ENCODE results near the gene TIMM44.
A peak's percentile ranks its signal among the peaks of the same experiment; 100 is the strongest.
"Not testable (repeated sequence)": the region's sequence is repeated elsewhere in the genome, so short reads cannot be mapped to it uniquely, and the experiment has no call there.

The TIMM44 gene

DNA sequence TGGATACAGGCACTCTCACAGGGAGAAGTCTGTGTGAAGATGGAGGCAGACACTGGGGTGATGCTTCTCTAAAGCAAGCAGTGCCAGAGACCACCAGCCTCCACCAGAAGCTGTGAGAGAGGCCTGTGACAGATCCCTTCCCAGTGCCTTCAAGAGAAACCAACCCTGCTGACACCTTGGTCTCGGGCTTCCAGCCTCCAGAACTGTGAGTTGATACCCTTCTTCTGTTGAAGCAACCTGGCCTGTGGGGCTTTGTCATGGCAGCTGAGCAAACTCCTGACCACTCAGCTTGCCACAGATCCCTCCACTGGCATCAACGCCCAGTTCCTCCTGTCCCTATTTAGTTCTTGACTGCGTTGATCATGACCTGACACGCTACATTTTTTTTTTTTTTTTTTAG, 33.0 kb upstream of the TIMM44 start:
- DNase-seq: no peak

DNA sequence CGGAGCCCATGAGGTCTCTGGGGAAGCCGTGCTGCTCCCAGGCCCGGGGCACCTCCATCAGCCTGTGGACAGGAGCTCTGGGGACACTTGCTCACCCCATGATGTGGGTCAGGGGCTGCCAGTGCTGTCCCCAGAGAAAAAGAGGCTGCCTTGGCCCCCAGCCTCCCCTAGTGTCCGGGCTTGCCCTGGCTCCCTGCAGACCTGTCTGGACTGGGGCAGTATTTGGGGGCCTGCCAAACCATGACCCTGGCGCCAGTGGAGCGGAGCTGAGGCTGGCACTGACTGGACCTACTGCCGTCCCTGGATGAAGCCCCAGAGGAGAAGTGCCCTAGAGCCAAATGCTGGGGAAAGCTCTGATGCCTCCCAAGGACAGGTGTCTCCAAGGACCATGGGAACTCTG, 31.6 kb upstream of the TIMM44 start:
- no peak for DNase-seq

DNA sequence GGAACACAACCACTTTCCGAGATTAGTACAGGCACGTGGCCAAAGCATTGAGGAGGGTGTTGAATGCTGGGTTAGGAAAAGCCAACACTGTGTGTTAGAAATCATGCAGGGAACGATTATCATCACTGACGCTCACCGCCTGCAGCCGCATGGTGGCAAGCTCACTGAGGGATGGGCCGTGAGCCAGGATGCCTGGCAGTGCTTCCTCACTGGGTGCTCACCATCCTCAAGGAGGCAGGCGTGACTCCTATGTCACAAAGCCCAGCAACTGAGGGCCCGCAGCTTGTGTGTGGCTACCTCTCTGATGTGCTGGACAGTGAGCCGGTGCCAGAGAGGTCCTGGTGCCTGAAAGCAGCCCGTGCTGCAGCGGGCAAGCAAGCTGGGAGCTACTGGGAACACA, 30.4 kb upstream of the TIMM44 start:
- no peak for DNase-seq

DNA sequence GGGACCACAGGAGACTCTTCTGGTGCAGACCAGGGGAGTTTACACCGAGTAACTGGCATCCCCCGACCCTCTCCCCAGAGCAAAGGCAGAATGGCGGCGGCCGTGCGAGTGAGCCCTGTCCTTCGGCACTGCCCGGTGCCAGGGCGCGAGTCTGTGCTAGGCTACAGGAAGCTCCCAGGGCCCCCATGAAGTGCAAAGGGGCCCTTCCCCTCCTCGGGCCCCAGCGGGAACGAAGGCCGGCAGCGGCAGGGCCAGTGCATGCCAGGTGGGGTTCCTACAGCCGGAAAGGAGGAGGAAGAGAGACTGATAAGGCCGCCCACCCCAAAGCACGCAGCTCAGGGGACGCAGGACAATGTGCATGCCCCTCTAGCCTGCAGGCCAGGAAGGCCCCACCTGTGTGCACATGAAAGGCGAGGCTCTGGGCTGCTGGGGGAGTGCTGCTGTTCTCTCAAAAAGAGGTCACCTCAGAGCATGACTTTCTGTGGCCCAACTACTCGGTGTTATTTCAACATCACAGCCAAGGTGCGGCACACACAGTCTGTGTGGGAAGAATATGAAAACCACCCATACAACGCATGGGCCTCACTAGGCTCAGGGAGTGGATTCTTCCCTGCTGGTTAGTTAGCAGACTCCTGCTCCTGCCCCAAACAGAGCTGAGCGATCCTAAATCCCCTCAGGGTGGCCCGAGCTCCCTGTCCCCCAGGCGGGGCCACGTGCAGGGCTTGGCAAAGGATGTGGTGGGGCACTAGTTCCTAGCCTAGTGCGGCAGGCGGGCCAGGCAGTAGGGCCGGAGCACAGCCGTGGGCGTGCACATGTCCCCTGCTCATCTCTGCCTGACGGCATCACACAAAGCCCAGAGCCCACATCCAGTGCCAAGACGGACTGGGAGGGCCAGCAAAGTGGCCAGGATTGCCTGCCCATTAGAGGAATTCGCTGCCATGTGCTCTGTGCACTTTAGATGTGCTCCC, 28.4 kb upstream of the TIMM44 start:
- DNase-seq: no peak

DNA sequence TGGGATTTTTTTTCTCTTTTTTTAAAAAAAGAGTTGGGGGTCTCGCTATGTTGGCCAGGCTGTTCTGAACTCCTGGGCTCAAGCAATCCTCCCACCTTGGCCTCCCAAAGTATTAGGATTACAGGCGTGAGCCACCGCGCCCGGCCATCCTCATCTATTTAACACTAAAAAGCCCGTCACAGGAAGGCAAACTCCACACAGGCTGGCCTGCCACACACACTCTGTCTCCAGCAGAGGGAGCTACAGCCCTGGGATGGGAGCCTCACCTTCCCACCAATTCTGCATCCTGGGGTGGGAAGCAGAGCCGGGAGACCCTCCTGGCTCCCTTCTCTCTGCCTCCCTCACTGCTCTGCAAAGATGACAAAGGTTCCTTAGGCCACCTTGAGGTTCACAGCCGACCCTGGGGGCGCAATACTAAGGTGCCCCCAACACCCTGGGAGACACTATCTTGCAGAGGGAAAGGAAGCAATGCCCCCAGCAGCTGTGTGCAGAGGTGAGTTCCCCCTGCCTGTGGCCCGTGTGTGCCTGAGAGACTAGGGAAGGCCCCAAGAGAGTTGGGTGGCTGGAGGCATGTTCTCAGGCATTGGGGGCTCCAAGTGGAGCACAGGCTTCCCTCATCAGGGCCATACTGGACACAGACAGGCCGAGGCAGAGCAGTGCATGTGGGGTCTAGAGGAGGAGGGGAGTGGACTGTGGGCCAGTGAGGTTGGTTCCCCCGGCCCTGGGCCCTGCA, 27.4 kb upstream of the TIMM44 start:
- DNase-seq: no peak

DNA sequence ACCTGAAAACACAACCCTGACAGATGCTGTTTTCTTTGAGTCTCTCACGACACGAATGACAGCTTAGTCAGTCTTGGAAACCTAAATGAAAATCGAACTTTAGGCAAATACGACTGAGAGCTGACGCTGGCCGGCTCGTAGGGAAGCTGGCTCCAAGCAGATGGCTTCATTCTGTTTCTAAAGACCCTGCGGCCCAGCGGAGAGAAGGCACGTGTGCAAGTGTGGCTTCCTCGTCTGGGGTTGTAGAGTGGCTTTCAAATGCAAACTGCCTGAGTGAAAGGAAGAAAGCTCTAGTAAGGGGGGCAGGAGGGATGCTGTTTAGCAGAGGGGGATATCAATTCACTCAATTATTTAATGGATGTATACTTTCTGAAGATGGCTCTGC, 26.1 kb upstream of the TIMM44 start:
- DNase-seq: no peak

DNA sequence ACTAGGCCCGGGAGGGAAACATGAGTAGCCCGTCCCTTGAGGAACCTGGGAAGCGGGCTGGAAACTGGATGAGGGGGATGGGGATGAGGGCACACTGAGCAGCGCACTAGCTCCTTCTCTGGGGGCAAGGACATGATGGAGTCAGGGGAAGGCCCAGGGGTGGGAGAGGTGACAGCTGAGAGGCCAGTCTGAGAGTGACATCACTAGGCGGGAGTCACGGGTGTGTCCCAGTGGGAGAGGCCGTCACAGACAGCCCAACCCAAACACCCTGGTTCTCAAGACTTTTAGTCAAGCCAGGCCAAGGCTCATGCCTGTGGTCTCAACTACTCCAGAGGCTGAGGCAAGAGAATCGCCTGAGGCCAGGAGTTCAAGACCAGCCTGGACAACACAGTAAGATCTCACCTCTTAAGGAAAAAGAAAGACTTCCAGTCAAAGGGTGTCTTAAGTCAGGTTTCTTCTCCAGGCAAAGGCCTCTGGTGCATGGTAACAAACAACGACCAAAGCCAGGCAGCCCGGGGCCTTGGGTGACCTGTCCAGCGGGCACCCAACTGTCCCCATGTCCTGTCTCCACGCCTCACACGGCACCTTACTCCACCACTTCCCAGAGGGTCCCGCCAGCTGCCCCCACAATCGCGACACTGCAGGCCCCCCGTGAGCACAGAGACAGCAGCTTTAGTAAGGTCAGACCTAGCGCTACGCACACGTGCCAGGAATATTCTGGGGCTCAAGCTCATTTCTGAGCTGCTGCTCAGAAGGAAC, 25.5 kb upstream of the TIMM44 start:
- no peak for DNase-seq

DNA sequence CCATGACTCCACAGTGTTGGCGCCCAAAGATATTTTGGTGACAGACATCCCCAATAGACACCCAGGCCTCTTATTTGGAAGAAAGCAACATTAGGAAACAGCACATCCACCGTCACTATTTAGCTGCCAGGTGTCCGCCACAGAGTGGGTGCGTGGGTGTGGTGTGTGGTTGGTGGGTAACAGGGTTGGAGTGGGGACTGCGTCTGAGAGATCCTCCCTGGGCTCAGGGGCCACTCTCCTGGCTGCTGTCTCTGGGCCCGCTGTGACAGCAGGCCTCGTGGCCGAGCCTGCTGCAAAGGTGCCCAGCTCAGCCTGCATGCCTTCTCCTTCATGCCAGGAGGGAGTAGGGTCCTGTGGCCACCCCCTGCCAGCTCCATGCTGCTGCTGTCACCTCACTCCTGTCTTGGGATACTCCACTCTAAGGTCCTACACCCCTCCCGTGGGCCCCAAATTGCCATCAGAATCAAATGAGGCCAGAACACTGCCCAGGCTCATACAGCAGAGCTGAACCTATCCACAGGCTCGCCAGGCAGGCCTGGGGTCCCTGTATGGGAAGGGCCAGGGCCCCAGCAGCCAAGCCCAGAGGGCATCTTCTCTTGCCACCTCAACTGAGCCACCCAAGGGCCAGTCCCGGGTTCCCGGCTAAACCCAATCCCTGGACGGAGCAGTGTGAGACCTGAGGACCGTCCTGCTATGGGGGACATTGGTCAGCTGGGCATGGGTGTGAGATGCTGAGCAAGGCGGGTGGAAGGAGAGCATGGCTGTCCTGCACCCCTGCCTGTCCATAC, 24.7 kb upstream of the TIMM44 start:
- no peak for DNase-seq

DNA sequence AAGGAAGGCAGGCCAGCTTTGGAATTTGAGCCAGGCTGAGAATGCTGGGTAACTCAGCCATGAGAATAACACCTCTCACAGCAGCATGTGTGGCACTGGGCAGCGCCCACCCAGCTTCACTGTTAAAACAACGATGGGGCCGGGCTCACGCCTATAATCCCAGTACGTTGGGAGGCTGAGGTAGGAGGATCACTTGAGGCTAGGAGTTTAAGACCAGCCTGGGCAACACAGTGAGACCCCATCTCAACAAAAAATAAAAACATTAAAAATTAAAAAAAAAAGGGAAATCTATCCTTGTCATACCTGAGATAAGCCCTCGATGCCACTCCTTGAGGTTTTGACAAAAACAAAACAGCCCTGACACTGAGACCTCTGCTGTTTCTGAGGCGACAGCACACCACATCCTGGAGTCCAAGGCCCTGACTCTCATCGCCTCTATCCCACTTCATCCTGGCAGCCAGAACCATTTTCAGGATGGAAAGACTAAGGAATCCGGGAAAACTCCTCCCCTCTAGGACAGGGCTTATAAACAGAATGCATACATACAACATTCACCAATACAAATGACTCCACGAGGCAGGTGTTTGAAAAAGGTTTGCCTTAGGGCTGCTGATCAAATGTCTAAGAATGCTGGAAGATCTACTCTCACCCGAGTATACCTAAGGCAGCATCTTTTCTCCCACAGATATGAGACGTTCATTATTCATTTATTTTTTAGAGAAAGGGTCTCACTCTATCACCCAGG, 22.6 kb upstream of the TIMM44 start:
- DNase-seq: no peak

DNA sequence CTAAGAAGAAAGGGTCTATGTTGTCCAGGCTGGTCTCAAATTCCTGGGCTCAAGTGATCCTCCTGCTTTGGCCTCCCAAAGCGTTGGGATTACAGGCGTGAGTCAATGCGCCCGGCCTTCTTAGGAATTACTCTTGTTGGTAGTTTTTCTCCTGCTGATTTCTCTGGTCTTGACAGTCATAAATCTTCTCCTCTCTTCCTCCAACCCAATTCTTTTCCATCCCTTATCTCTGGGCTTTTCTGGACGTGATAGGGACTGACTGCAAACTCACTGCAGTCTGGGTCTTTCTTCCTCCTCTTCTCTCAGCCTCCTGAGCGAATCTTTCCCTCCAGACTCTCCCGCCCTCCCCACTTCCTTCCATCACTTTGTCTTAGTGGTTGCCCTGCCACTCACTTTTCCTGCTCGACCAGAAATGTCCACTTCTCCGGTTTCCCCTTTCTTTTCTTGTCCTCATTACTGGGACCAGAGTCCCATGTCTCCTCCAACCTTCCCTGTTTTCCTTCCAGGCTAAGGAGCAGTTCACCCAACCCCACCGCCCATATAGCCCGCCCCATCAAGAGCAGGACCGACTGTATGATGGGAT, 21.9 kb upstream of the TIMM44 start:
- DNase-seq: no peak

DNA sequence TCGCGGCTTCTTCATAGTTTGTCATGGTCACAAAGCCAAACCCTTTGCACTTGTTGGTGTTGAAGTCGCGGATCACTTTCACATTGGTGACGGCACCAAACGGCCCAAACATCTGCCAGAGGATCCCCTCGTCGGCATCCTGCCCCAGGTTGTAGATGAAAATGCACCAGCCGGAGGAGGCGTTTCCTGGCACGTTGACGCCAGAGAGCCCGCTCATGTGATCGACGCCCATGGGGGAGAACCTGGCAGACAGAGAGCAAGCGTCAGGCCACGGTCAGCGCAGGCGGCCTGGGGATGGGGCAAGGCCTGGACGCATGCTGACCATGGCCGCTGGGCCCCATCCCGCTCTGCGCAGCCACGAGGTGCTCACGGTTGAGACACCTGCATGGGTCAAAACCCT, 20.1 kb upstream of the TIMM44 start:
- no peak for DNase-seq

DNA sequence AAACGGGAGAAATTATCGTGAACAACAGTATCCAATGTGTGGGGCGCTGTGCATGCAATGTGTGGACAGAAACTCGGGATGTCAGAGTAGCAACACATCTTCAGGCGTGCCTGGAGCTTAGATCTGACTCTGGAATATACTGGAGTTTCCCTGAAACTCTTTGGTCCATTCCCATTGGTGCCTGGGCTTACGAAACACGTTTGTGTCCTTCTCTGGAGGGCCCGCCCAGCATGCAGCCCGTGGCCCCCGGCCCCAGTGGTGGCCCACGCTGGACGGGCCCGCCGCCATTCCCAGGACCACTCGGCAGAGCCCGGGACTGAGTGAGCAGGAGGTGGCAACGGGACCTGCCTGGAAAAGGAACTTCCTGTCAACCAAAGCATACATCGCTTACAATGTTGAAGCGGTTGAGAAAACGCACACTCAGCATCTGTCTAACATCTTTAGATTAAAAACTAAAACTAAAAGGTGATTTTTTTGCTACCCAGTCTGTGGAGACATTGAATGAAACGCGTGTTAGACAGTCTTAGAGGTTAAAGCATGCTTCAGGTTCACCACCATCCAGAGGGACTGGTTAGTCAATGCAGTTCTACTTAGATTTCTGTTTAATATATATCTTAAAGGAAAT, 19.3 kb upstream of the TIMM44 start:
- no peak for DNase-seq

DNA sequence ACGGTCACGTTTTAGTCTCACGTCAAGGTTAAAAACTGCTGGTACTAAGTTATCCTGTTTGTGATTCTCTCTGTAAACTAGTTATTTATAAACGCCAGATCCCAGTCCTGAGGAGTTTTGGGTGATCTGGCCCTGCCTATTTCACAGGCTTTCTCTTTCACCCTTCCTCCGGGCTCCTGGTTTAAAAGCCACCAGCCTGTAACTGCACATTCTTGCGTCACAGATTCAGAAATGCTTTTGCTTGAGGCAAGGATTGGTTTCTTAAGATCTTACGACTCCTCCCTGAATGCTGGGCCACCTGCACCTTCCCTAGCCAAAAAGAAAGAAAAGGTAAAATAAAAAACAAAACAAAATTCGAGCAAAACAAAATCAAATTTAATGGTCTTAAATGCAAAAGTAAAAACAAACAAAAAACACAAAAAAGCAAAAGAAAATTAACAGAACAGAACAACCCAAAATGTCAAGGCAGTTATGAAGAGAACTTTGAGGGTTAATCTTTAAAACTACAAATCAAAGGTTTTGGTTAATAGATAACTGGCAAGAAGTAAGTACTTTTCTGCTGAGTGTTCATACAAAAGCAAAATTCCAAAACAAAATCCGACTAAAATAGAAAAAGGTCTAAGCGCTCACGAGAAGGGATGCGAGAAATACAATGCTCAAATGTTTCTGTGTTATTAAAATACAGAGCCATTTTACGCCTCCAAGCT, 18.6 kb upstream of the TIMM44 start:
- no peak for DNase-seq

DNA sequence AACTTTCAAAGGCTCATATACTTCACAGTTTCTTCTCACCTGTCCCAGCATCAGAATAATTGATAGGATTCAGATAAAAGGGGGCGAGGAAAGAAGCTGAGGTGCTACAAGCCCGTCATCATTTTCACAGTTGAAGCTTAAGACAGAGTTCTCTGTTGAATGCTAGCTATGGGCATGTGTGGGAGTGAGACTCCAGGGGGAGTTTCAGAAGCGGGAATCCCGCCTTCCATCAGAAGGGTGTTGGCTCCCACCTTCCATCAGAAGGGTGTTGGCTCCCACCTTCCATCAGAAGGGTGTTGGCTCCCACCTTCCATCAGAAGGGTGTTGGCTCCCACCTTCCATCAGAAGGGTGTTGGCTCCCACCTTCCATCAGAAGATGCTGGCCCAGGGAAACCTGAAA, 17.6 kb upstream of the TIMM44 start:
- not testable (repeated sequence) for DNase-seq

DNA sequence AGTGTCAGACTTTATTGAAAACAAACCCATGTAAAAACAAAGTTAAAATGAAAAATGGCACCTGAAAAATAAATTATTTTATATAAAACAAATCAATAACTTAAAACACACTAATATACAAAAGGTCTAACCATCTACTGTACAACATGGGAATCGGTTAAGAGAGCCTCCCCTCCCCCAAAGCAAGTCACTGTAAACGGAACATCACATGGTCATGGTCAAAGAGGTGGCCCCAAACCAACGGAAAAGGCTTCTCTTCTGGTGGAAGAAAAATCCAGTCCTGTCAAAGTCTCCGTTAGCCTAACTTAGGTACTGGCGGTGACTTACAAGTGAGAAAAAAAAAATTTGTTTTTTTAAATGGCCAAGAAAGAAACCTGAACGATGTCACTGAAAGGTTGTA, 15.7 kb upstream of the TIMM44 start:
- DNase-seq: no peak

DNA sequence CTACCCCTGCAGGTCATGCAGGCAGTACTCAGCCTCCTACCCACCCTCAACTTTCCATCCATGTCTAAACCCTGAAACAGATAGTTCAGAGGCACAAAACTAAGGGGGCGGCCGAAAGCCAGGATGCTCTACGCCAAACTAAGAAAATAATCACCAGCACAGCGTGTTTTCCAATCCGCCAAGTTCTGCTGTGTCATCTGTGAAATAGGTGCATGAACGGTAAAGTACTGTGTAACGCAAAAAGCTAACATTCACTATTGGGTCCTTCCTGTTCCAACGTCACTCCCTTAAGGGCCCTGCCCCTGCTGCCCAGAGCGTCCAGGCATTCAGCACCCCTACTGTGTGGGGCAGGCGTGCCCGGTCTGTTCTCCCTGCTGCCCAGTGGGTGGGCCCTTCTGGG, 12.2 kb upstream of the TIMM44 start:
- DNase-seq: no peak

DNA sequence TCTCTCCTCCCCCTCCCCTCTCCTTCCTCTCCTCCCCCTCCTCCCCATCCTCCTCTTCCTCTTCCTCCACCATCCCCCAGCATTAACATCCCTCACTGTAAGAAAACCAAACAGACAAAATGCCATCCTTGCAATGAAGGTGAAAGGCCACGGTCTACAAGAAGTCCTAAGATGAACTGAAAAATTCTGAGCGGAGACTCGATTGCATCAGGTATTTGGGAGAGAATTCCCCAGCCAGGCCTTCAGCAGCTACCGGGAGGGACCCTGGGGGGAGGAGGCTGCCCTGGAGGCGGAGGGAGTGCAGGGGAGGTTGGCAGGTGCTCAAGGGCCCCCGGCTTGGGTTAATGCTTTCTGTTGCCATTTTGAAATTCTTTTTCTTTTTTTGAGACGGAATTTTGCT, 10.1 kb upstream of the TIMM44 start:
- no peak for DNase-seq

DNA sequence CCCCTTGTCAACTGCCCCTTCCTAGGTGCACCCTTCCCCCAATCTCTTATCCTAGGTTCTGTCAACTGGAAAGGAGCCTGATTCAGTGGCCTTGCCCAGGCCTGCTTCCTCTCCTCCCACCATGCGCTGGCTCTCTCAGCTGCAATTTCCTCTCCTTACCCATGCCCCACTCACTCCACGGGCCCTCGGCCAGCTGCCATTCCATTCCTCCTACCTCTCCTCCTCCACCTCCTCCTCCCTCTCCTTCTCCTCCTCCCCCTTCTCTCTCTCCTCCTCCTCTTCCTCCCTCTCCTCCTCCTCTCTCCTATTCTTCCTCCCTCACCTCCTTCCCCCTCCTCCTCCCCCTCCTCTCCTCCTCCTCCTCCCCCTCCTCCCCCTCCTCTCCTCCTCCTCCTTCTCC, 9.6 kb upstream of the TIMM44 start:
- DNase-seq: no peak

DNA sequence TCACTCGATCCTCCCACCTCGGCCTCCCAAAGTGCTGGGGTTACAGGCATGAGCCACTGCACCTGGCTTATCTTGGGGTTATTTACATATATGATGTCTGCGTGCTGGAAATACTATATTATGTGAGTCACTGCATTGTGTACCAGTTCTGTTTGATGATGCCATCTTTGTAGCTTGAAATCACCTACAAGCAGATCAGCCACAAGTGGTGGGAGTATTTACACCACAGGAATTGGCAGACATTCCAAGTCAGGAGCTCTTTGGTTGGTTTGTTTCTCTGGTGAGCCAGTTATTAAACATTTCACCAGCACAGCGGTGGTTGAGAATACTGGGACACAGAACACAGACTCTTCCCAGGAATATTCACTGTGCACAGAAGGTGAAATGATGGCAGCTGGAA, 4.5 kb upstream of the TIMM44 start:
- no peak for DNase-seq

DNA sequence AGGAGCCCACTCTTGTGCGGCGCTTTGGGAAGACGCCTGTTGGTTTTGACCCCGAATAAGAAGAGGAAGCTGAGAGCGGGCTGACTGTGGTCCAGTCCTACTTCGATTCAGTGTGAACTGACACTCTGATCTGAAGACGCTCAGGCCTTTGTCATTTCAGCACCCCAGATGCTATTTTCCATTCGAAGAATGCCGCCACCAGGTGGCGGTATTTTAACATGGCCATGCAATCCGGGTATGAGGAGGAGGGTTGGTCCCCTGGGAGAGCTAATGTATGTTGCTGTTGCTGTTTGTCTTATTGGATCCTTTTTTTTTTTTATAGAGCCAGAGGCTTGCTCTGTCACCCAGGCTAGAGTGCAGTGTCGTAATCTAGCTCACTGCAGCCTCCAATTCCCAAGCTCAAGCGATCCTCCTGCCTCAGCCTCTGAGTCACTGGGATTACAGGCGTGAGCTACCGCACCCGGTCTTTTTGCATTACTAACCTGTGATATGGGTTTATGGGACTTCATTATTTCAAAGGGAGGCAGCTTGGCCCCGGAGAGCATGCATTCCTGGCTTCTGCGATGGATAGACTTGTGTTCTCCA, 803 bp upstream of the TIMM44 start:
- DNase-seq: peak; percentile 62
